GM12878 (cell line): ENCODE data around the gene RAD51B. TPM values are rescaled to one million over a fixed set of nuclear protein-coding genes. Genes with fewer than 3 reads are reported as not detected.

Source experiments
- ATAC-seq: fragments of 200-7000 bp; cut with Tn5 transposase; 3 replicates; pipeline ENCODE4 v1.9.1; 2020; ENCODE audit warnings: mild to moderate bottlenecking, moderate library complexity
- BruUV-seq: library from RNA; stranded (reverse); fragments of 400-500 nt; replicated peaks from 2 replicates; lab custom pipeline; 2021; lab: Mats Ljungman, UMichigan
- CTCF ChIA-PET: fragments of 300-600 bp; sonication (Branson Sonifier 250); formaldehyde crosslinking; extraction: SDS; loops from one replicate; lab custom pipeline; 2021; ENCODE audit warnings: inconsistent platforms; lab: Yijun Ruan, JAX
- POLR2A ChIA-PET: fragments of 350-600 bp; formaldehyde crosslinking; extraction: SDS; loops from one replicate; lab custom pipeline; 2021; ENCODE audit warnings: inconsistent platforms; lab: Charles Lee
- RAD21 ChIA-PET: fragments of 300-600 bp; sonication (Branson Sonifier 250); formaldehyde crosslinking; loops from one replicate; lab custom pipeline; 2023; ENCODE audit warnings: antibody characterized with exemption; ENCODE audit not compliant: unreplicated experiment; lab: Charles Lee
- SMC1A ChIA-PET: fragments of 300-600 bp; sonication (Branson Sonifier 250); formaldehyde crosslinking; loops from one replicate; lab custom pipeline; 2023; ENCODE audit not compliant: unreplicated experiment, uncharacterized antibody; lab: Charles Lee
- DNase-seq: peaks from one replicate; pipeline ENCODE4 v3.0.0-alpha.2; 2011; ENCODE audit warnings: low read depth, low spot score
- FAIRE-seq: peaks from 3 replicates; lab custom pipeline; 2011; peaks lifted over from hg19 to GRCh38; lab: Jason Lieb, UNC
- H2AFZ ChIP-seq: 2 replicates; pipeline ENCODE4 v1.6.0; 2011; ENCODE audit warnings: low read depth, low read length, control low read depth; ENCODE audit not compliant: control insufficient read depth
- H3K27ac ChIP-seq: 2 replicates; pipeline ENCODE4 v1.5.1; 2011; ENCODE audit warnings: control low read depth; ENCODE audit not compliant: control insufficient read depth, insufficient read depth
- H3K27me3 ChIP-seq, 2 experiments: replicated peaks in 1 of 2; 2 replicates each; pipeline versions ENCODE4 v1.6.0 to v1.6.1; 2011; ENCODE audit warnings: low read length in 1 of 2; ENCODE audit not compliant: control insufficient read depth in 2 of 2, insufficient read depth in 2 of 2
- H3K36me3 ChIP-seq, 2 experiments: 2 replicates each; pipeline ENCODE4 v1.5.1; 2011; ENCODE audit warnings: low read length in 1 of 2; ENCODE audit not compliant: control insufficient read depth in 2 of 2, insufficient read depth in 2 of 2
- H3K4me1 ChIP-seq: 2 replicates; pipeline ENCODE4 v1.6.1; 2011; ENCODE audit warnings: mild to moderate bottlenecking, low read length, moderate library complexity, mixed read lengths; ENCODE audit not compliant: control insufficient read depth, insufficient read depth
- H3K4me2 ChIP-seq: 2 replicates; pipeline ENCODE4 v1.6.0; 2011; ENCODE audit warnings: control low read depth; ENCODE audit not compliant: control insufficient read depth, insufficient read depth
- H3K4me3 ChIP-seq: fragments of 200-600 bp; sonication (generic); 2 replicates; pipeline ENCODE4 v1.5.1; 2016
- H3K79me2 ChIP-seq: 2 replicates; pipeline ENCODE4 v1.6.0; 2011; ENCODE audit warnings: low read length; ENCODE audit not compliant: control insufficient read depth, insufficient read depth
- H3K9ac ChIP-seq: 2 replicates; pipeline ENCODE4 v1.8.0; 2011; ENCODE audit warnings: low read length, control low read depth, mixed read lengths; ENCODE audit not compliant: control insufficient read depth, insufficient read depth
- H3K9me3 ChIP-seq: replicated peaks from 3 replicates; pipeline ENCODE4 v1.5.1; 2011; ENCODE audit warnings: mild to moderate bottlenecking, low read length; ENCODE audit not compliant: control insufficient read depth, insufficient read depth
- H4K20me1 ChIP-seq: 2 replicates; pipeline ENCODE4 v1.6.0; 2011; ENCODE audit not compliant: control insufficient read depth, insufficient read depth
- CEBPZ ChIP-seq: fragments of 150-350 bp; IDR thresholded peaks from 2 replicates; pipeline ENCODE4 v1.6.1; 2016; ENCODE audit warnings: low read depth, low read length
- CTCF ChIP-seq, 3 experiments: IDR thresholded peaks in 2 of 3; conservative IDR thresholded peaks in 1 of 3; 2 replicates each; pipeline ENCODE4 v1.5.1; 2011; ENCODE audit warnings: low read depth in 3 of 3, low read length in 3 of 3, mild to moderate bottlenecking in 3 of 3, control low read depth in 2 of 3, moderate library complexity in 2 of 3, inconsistent platforms in 1 of 3, mixed read lengths in 1 of 3; ENCODE audit not compliant: control insufficient read depth in 2 of 3, insufficient read depth in 1 of 3; ENCODE audit errors: extremely low read depth in 1 of 3
- EED ChIP-seq: sonication (generic); IDR thresholded peaks from 2 replicates; pipeline ENCODE4 v1.6.1; 2016; ENCODE audit warnings: antibody characterized with exemption, low read depth
- EP300 ChIP-seq, 2 experiments: fragments of 150-350 bp in 1 of 2; IDR thresholded peaks; 2 replicates each; pipeline ENCODE4 v1.6.1; 2011 to 2012; ENCODE audit warnings: low read depth in 2 of 2, low read length in 2 of 2, borderline replicate concordance in 1 of 2, improper control_type of control experiment in 1 of 2, inconsistent platforms in 1 of 2; ENCODE audit not compliant: control insufficient read depth in 1 of 2
- ETV6 ChIP-seq, 2 experiments: fragments of 450-650 bp in 1 of 2; IDR thresholded peaks in 1 of 2; conservative IDR thresholded peaks in 1 of 2; 2 replicates each; pipeline ENCODE4 v1.6.1; 2014; ENCODE audit warnings: antibody characterized with exemption in 1 of 2, borderline replicate concordance in 1 of 2, low read depth in 1 of 2, mild to moderate bottlenecking in 1 of 2, moderate library complexity in 1 of 2
- GABPA ChIP-seq: IDR thresholded peaks from 2 replicates; pipeline ENCODE4 v1.6.1; 2014; ENCODE audit warnings: antibody characterized with exemption, low read depth, mild to moderate bottlenecking, inconsistent platforms
- HDAC6 ChIP-seq: fragments of 200-600 bp; sonication (generic); IDR thresholded peaks from one replicate; pipeline ENCODE4 v1.8.0; 2017; ENCODE audit warnings: antibody characterized with exemption; ENCODE audit not compliant: unreplicated experiment
- HDGF ChIP-seq: fragments of 450-650 bp; IDR thresholded peaks from 2 replicates; pipeline ENCODE4 v1.6.1; 2016; ENCODE audit warnings: antibody characterized with exemption
- IKZF1 ChIP-seq: fragments of 450-650 bp; conservative IDR thresholded peaks from 2 replicates; pipeline ENCODE4 v1.6.1; 2017; ENCODE audit warnings: antibody characterized with exemption, mild to moderate bottlenecking
- JUND ChIP-seq: IDR thresholded peaks from 2 replicates; pipeline ENCODE4 v1.6.1; 2012; ENCODE audit warnings: low read depth, mild to moderate bottlenecking, low read length, improper control_type of control experiment, moderate library complexity
- KLF5 ChIP-seq: fragments of 450-650 bp; IDR thresholded peaks from 2 replicates; pipeline ENCODE4 v1.6.1; 2014; ENCODE audit warnings: mild to moderate bottlenecking; ENCODE audit not compliant: partially characterized antibody
- MLLT1 ChIP-seq: fragments of 450-650 bp; IDR thresholded peaks from 2 replicates; pipeline ENCODE4 v1.6.1; 2016; ENCODE audit warnings: mild to moderate bottlenecking
- NR2F1 ChIP-seq: fragments of 450-650 bp; conservative IDR thresholded peaks from 2 replicates; pipeline ENCODE4 v1.6.1; 2017; ENCODE audit warnings: mild to moderate bottlenecking
- RBBP5 ChIP-seq: fragments of 200-600 bp; sonication (generic); conservative IDR thresholded peaks from 2 replicates; pipeline ENCODE4 v1.6.1; 2016
- SREBF2 ChIP-seq: IDR thresholded peaks from 2 replicates; pipeline ENCODE4 v1.6.1; 2012; ENCODE audit warnings: mild to moderate bottlenecking, low read length
- WGBS: methylation state at CpG from one replicate; pipeline ENCODE4 v1.1.6; 2016; ENCODE audit warnings: low lambda C conversion rate; ENCODE audit not compliant: insufficient replicate concordance, insufficient coverage; ENCODE audit errors: missing lambda C conversion rate; 5-methylcytosine and 5-hydroxymethylcytosine counted together
- in situ Hi-C: fragments of 300-500 bp; cut with MboI; formaldehyde crosslinking; loops from 9 replicates; pipeline ENCODE4 v1.14.3; 2018; ENCODE audit warnings: mixed read lengths
- intact Hi-C: fragments of 100-400 bp; cut with micrococcal nuclease; formaldehyde crosslinking; loops from one replicate; pipeline ENCODE4 v1.14.2; 2022; ENCODE audit not compliant: unreplicated experiment
- polyA plus RNA-seq, 11 experiments: library from polyadenylated mRNA; depleted of rRNA in 4 of 11; unstranded in 6 of 11; stranded (reverse) in 5 of 11; fragments of >200 nt; fragmentation: Nextera tagmentation in 4 of 11; fragmentation: Illumina TruSeq in 1 of 11; extraction: Ambion mirVana in 4 of 11; extraction: Trizol in 1 of 11; gene quantifications; 1 replicate in 1 of 11; 2 replicates in 10 of 11; pipeline versions ENCODE4 v1.2.1 to v1.2.3, GENCODE V29; 2011 to 2016; ENCODE audit warnings: inconsistent platforms in 2 of 11, missing spikeins in 2 of 11, low read depth in 1 of 11
- total RNA-seq, 4 experiments: library from RNA; depleted of rRNA in 3 of 4; stranded (reverse); fragments of >200 nt in 3 of 4; fragmentation: Illumina TruSeq in 1 of 4; extraction: Trizol in 1 of 4; gene quantifications; 2 replicates each; pipeline versions ENCODE4 v1.2.1 to v1.2.3, GENCODE V29; 2013 to 2021

The RAD51B gene
- total and polyA plus RNA-seq, 10 of the 15 experiments (the other 5 are each of a cell fraction or from before 2014, with no cell fraction given), result 9.8 to 26.8 (median 21.3) TPM

DNA sequence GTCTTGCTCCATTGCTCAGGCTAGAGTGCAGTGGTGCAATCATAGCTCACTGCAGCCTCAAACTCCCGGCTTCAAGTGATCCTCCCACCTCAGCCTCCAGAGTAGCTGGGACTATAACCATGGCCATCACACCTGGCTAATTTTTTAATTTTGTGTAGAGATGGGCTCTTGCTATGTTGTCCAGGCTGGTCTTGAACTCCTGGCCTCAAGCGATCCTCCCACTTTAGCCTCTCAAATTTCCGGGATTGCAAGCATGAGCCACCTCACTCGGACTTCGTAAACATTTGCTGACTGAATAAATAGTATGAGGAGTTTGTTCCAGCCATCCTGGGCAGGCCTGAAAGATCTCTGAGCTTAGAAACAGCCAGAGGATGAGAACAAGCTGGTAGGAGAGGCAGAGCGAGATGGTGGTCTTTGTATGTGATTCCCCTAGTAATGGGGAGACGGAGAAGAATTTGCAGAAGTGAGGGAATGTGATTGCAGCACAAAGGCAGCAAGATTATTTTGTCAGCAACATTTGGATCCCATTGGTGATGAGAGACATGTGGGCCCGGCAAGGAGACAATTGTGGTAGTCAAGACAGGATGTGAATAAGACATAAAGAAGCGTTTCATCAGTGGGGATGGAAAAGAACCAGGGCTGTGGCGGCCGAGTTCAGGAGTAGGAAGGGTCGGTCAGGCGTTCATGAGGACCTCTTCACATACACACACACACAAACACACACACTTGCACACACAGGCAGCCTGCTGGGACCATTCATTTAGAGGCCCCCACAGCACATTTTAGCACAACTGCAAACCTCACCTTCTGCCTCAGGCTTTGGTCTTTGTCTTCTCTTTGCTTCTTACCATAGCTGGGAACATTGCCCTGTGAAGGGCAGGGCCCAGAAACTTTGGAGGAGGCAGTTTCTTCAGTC is 817.8 kb downstream of the RAD51B start:
- in situ Hi-C loops, result no loop called here
- ChIA-PET POLR2A (interaction anchor here (0.7 to 1.6 kb wide), 2 partner anchors 11 to 45 kb away, joined by 4 to 5 read pairs; no protein-coding TSS in a partner anchor), CTCF (no interaction called here), SMC1A (interaction anchor here (2.1 kb wide), 1 partner anchor 8 kb away, joined by 7 read pairs; no protein-coding TSS in a partner anchor)
- no peaks in the 10 kb centered on the region for H3K36me3 ChIP-seq
- 64% methylated on average over 13 of the region's 13 CpGs for WGBS
- peaks cover 4% of the 10 kb centered on the region; the same call in 1 of the 2 replicates for H3K4me1 ChIP-seq
- H4K20me1 ChIP-seq, result no peaks in the 10 kb centered on the region
- DNase-seq, result no peak
- no peak for TF ChIP-seq KLF5
- no peak for TF ChIP-seq NR2F1
- no peak for TF ChIP-seq JUND
- no peak for TF ChIP-seq ETV6 (conservative IDR thresholded peaks at IDR 0.05 in 1 of 2, IDR thresholded peaks at IDR 0.05 in 1 of 2; ENCODE audit: borderline replicate concordance in 1 of 2, low read depth in 1 of 2)
- TF ChIP-seq GABPA, result no peak
- TF ChIP-seq RBBP5, result no peak
- no peak for TF ChIP-seq CEBPZ
- no peak for TF ChIP-seq EP300 (IDR thresholded peaks at IDR 0.05; ENCODE audit: borderline replicate concordance in 1 of 2, control insufficient read depth in 1 of 2, low read depth in 2 of 2, low read length in 2 of 2)
- no peak for TF ChIP-seq HDAC6
- no peak for TF ChIP-seq SREBF2
- TF ChIP-seq MLLT1, result no peak
- TF ChIP-seq HDGF, result no peak
- no peak for TF ChIP-seq IKZF1
- no peak for TF ChIP-seq EED
- no peak for TF ChIP-seq CTCF (IDR thresholded peaks at IDR 0.05 in 2 of 3, conservative IDR thresholded peaks at IDR 0.05 in 1 of 3; ENCODE audit: control insufficient read depth in 2 of 3, extremely low read depth in 1 of 3, insufficient read depth in 1 of 3, low read depth in 3 of 3, low read length in 3 of 3)
- TF ChIP-seq, all 136 proteins: peak for 0
- Histone ChIP-seq H2AFZ (no peak overlapping the region), H3K27ac (no peak overlapping the region), H3K4me2 (no peak overlapping the region), H3K27me3 (no peaks in the 10 kb centered on the region), H3K9me3 (no peaks in the 10 kb centered on the region; the same call in 1 of the 3 replicates), H3K4me3 (no peak overlapping the region), H3K9ac (no peak overlapping the region), H3K79me2 (no peaks in the 10 kb centered on the region)
- ATAC-seq (no peak), FAIRE-seq (peak; percentile 13)
- RAD21 ChIA-PET, result interaction anchor here (1.1 kb wide), 1 partner anchor 123 kb away, joined by 3 read pairs; no protein-coding TSS in a partner anchor
- intact Hi-C loops, result no loop called here
- no TSS peak for BruUV-seq
